ENCODE results near the gene PPP1R2B. TPM values are rescaled to one million over a fixed set of nuclear protein-coding genes. Genes with fewer than 3 reads are reported as not detected.

Gene PPP1R2B
- total RNA-seq, 1 donor from 2014 or later, result 0.42 TPM

DNA sequence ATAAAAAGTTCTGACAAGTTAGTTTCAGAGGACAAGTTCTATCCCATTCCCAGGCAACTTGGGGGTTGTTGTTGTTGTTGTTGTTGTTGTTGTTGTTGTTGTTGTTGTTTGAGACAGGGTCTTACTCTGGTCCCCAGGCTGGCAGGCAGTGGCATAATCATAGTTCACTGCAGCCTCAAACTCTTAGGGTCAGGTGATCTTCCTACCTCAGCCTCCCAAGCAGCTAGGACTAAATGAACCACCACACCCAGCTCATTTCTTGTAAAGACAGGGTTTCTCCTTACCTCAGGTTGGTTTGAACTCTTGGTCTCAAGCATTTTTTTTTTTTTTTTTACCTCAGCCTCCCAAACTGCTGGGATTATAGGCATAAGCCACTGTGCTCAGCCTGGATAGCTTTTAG is 15.3 kb downstream of the PPP1R2B start:
- H3K27me3 Mint-ChIP-seq, result no peaks in the 10 kb centered on the region
- no peak for ATAC-seq (ENCODE audit: low read depth)
- POLR2A ChIA-PET, result no interaction called here

GRCh38 chr5:156870498-156870839 is 20.4 kb downstream of the PPP1R2B start:
- H3K36me3 Mint-ChIP-seq (ENCODE audit: low read depth), result no peaks in the 10 kb centered on the region
- H3K27me3 Mint-ChIP-seq, result peaks cover 2% of the 10 kb centered on the region
- no peak for ATAC-seq (ENCODE audit: low read depth)
- H3K9me3 Mint-ChIP-seq, result peaks cover 14% of the 10 kb centered on the region
- ChIA-PET CTCF (no interaction called here), POLR2A (no interaction called here)
- no peak overlapping the region for H3K4me3 Mint-ChIP-seq
- DNase-seq, result no peak
- no peak overlapping the region for H3K27ac Mint-ChIP-seq
- no peaks in the 10 kb centered on the region for H3K4me1 Mint-ChIP-seq
- TF ChIP-seq, protein P1, sequence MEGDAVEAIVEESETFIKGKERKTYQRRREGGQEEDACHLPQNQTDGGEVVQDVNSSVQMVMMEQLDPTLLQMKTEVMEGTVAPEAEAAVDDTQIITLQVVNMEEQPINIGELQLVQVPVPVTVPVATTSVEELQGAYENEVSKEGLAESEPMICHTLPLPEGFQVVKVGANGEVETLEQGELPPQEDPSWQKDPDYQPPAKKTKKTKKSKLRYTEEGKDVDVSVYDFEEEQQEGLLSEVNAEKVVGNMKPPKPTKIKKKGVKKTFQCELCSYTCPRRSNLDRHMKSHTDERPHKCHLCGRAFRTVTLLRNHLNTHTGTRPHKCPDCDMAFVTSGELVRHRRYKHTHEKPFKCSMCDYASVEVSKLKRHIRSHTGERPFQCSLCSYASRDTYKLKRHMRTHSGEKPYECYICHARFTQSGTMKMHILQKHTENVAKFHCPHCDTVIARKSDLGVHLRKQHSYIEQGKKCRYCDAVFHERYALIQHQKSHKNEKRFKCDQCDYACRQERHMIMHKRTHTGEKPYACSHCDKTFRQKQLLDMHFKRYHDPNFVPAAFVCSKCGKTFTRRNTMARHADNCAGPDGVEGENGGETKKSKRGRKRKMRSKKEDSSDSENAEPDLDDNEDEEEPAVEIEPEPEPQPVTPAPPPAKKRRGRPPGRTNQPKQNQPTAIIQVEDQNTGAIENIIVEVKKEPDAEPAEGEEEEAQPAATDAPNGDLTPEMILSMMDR (IDR thresholded peaks at IDR 0.05), result no peak
- intact Hi-C loops (cut with micrococcal nuclease), result no loop called here

More for the DNA sequence above, 15.3 kb downstream of the PPP1R2B start:
- TF ChIP-seq, protein P1 (IDR thresholded peaks at IDR 0.05), result no peak
- intact Hi-C loops (cut with micrococcal nuclease), result no loop called here
- CTCF ChIA-PET, result no interaction called here
- H3K4me3 Mint-ChIP-seq, result no peak overlapping the region
- no peak for DNase-seq
- no peak overlapping the region for H3K27ac Mint-ChIP-seq
- peaks cover 3% of the 10 kb centered on the region for H3K9me3 Mint-ChIP-seq
- no peaks in the 10 kb centered on the region for H3K36me3 Mint-ChIP-seq (ENCODE audit: low read depth)
- no peaks in the 10 kb centered on the region for H3K4me1 Mint-ChIP-seq

GRCh38 chr5:156871212-156871611 is 21.1 kb downstream of the PPP1R2B start:
- no peak overlapping the region for H3K4me3 Mint-ChIP-seq
- no peaks in the 10 kb centered on the region for H3K36me3 Mint-ChIP-seq (ENCODE audit: low read depth)
- TF ChIP-seq, protein P1 (IDR thresholded peaks at IDR 0.05), result no peak
- intact Hi-C loops (cut with micrococcal nuclease), result no loop called here
- CTCF ChIA-PET, result no interaction called here
- ATAC-seq (ENCODE audit: low read depth), result no peak
- H3K9me3 Mint-ChIP-seq, result peaks cover 14% of the 10 kb centered on the region
- H3K27ac Mint-ChIP-seq, result no peak overlapping the region
- no peaks in the 10 kb centered on the region for H3K4me1 Mint-ChIP-seq
- POLR2A ChIA-PET, result no interaction called here
- peaks cover 2% of the 10 kb centered on the region for H3K27me3 Mint-ChIP-seq
- DNase-seq, result no peak

DNA sequence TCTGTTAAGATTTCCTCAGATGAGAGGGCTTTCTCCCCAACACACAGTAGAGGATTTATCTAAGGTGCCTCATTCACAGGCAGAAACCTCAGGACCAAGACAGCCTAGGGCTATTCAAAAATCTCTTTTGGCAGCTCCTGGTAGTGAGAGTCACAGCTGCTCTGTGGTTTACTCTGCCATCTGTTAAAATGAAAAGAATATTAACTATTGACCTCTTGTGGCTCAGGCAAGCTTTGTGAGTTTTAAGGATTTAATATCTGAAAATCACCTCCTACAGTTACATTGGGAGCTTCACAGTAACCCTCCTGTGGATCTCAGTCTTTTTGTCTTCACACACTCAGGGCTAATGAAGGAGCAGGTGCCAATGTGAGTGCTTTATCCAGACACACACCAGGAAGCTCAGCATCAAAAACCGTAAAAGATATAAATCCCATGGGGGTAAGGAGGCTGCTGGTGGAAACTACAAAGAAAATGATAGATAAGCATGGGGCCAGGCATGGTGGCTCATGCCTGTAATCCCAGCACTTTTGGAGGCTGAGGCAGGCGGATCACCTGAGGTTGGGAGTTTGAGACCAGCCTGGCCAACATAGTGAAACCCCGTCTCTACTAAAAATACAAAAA is 29.7 kb downstream of the PPP1R2B start:
- DNase-seq, result no peak
- Mint-ChIP-seq H3K27ac (no peak overlapping the region), H3K36me3 (ENCODE audit: low read depth) (no peaks in the 10 kb centered on the region), H3K9me3 (no peaks in the 10 kb centered on the region), H3K4me3 (no peak overlapping the region), H3K27me3 (peaks cover 3% of the 10 kb centered on the region), H3K4me1 (peaks cover 6% of the 10 kb centered on the region)
- intact Hi-C loops (cut with micrococcal nuclease), result no loop called here
- CTCF ChIA-PET, result no interaction called here
- POLR2A ChIA-PET, result no interaction called here
- ATAC-seq (ENCODE audit: low read depth), result no peak
- TF ChIP-seq, protein P1 (IDR thresholded peaks at IDR 0.05), result no peak

DNA sequence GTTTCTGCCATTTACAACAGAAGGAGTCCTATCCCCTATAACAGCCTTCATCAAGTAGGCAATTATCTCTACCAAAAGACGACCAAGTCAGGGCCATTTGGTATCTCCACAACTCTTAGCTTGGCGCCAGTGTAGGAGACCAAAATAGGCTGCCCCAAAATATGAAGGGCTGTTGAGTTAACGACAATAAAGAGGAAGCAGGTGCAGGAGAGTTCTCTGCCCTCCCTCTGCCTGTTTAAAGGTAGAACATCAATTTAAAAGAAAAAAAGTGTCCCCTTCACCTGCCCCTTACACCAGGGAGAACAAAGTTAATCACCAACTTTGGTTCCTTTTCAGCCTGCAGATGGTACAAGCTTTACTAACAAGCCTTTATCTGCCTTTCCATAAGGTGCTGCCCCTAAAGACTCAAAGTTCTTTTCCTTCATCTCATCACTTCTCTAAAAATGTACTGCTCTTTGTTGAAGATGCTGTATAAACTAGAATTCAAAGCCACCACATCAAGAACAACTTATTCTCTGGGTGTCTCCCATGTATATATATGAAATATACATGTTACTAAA is 33.3 kb downstream of the PPP1R2B start:
- no peak overlapping the region for H3K27ac Mint-ChIP-seq
- H3K9me3 Mint-ChIP-seq, result no peaks in the 10 kb centered on the region
- no peak overlapping the region for H3K4me3 Mint-ChIP-seq
- TF ChIP-seq, protein P1 (IDR thresholded peaks at IDR 0.05), result no peak
- DNase-seq, result no peak
- intact Hi-C loops (cut with micrococcal nuclease), result no loop called here
- POLR2A ChIA-PET, result no interaction called here
- CTCF ChIA-PET, result no interaction called here
- H3K4me1 Mint-ChIP-seq, result peaks cover 6% of the 10 kb centered on the region
- H3K27me3 Mint-ChIP-seq, result peaks cover 6% of the 10 kb centered on the region
- H3K36me3 Mint-ChIP-seq (ENCODE audit: low read depth), result no peaks in the 10 kb centered on the region
- ATAC-seq (ENCODE audit: low read depth), result no peak

All from activated B cell treated with CpG ODN at 0.5 μM for 24 hours (primary cell).